OCI-LY1 (cell line): ENCODE results near the gene MARCHF5.
"Not testable (repeated sequence)": the region's sequence is repeated elsewhere in the genome, so short reads cannot be mapped to it uniquely, and the experiment has no call there.

Experiments used
- EZH2 ChIP-seq: fragments of 200-600 bp; sonication (generic), shearing (Covaris generic); IDR thresholded peaks from 2 replicates; pipeline ENCODE4 v1.8.0; 2017; ENCODE audit warnings: borderline replicate concordance, mixed run types, mild to moderate bottlenecking, antibody characterized with exemption, low read length, moderate library complexity, mixed read lengths
- TF ChIP-seq, protein P1 (sequence below): fragments of 200-600 bp; sonication (generic), shearing (Covaris generic); IDR thresholded peaks from 2 replicates; pipeline ENCODE4 v1.5.1; 2017; ENCODE audit warnings: mild to moderate bottlenecking, antibody characterized with exemption, low read length, moderate library complexity, mixed read lengths

DNA sequence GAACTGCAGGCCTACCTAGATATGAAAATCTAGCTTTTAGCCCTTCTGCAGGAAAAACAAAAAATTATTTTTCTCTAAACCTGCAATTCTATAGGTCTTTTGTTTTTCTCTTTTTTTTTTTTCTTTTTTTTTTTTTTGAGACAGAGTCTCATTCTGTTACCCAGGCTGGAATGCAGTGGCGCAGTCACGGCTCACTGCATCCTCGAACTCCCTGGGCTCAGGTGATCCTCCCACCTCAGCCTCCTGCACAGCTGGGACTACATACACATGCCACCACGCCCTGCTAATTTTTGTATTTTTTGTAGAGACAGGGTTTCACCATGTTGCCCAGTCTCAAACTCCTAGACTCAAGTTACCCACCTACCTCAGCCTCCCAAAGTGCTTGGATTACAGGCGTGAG, 54.6 kb downstream of the MARCHF5 start:
- not testable (repeated sequence) for TF ChIP-seq EZH2
- TF ChIP-seq, protein P1, sequence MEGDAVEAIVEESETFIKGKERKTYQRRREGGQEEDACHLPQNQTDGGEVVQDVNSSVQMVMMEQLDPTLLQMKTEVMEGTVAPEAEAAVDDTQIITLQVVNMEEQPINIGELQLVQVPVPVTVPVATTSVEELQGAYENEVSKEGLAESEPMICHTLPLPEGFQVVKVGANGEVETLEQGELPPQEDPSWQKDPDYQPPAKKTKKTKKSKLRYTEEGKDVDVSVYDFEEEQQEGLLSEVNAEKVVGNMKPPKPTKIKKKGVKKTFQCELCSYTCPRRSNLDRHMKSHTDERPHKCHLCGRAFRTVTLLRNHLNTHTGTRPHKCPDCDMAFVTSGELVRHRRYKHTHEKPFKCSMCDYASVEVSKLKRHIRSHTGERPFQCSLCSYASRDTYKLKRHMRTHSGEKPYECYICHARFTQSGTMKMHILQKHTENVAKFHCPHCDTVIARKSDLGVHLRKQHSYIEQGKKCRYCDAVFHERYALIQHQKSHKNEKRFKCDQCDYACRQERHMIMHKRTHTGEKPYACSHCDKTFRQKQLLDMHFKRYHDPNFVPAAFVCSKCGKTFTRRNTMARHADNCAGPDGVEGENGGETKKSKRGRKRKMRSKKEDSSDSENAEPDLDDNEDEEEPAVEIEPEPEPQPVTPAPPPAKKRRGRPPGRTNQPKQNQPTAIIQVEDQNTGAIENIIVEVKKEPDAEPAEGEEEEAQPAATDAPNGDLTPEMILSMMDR, result not testable (repeated sequence)
